ENCODE data around the gene PPP1R26. TPM values are rescaled to one million over a fixed set of nuclear protein-coding genes. Genes with fewer than 3 reads are reported as not detected.
"Not testable (repeated sequence)": the region's sequence is repeated elsewhere in the genome, so short reads cannot be mapped to it uniquely, and the experiment has no call there.

PPP1R26 gene
- polyA plus RNA-seq, 1 donor from 2014 or later: 20.1 TPM

GRCh38 chr9:135440620-135441019, 39.0 kb upstream of the PPP1R26 start:
- H3K36me3 ChIP-seq (ENCODE audit: insufficient read depth, low read length): no peaks in the 10 kb centered on the region
- H3K9ac ChIP-seq (ENCODE audit: low read length): no peak overlapping the region
- no peak overlapping the region for H3K4me3 ChIP-seq (ENCODE audit: low read length)
- no peaks in the 10 kb centered on the region for H3K9me2 ChIP-seq (ENCODE audit: insufficient read depth, low read length)
- H3K9me3 ChIP-seq (ENCODE audit: low read length): no peaks in the 10 kb centered on the region
- H4K20me1 ChIP-seq (ENCODE audit: insufficient read depth): no peaks in the 10 kb centered on the region
- no peak overlapping the region for H3K4me2 ChIP-seq (ENCODE audit: low read length)
- H3K27me3 ChIP-seq (ENCODE audit: insufficient read depth, low read depth, low read length): no peaks in the 10 kb centered on the region
- TF ChIP-seq TAF1 (IDR thresholded peaks at IDR 0.05; ENCODE audit: low read depth) (no peak), RAD21 (conservative IDR thresholded peaks at IDR 0.05) (no peak), EP300 (conservative IDR thresholded peaks at IDR 0.05; ENCODE audit: poor library complexity, severe bottlenecking) (no peak), POLR2AphosphoS5 (IDR thresholded peaks at IDR 0.05) (no peak), SMC3 (conservative IDR thresholded peaks at IDR 0.05; ENCODE audit: poor library complexity) (no peak), CTCF (IDR thresholded peaks at IDR 0.05; ENCODE audit: poor library complexity, severe bottlenecking) (no peak), EZH2 (IDR thresholded peaks at IDR 0.05; ENCODE audit: borderline replicate concordance, insufficient read depth, low read length, poor library complexity, severe bottlenecking) (no peak), MXI1 (conservative IDR thresholded peaks at IDR 0.05; ENCODE audit: poor library complexity, severe bottlenecking) (no peak), REST (IDR thresholded peaks at IDR 0.05; ENCODE audit: borderline replicate concordance) (no peak)
- no peaks in the 10 kb centered on the region for H3K79me2 ChIP-seq (replicated peaks; ENCODE audit: insufficient read depth, low read length)
- H3K27ac ChIP-seq (ENCODE audit: low read length): no peak overlapping the region
- no peak overlapping the region for H2AFZ ChIP-seq (ENCODE audit: low read depth, low read length)
- no peaks in the 10 kb centered on the region for H3F3A ChIP-seq (ENCODE audit: insufficient read depth, low read length, poor library complexity, severe bottlenecking)

GRCh38 chr9:135441105-135442071, 38.2 kb upstream of the PPP1R26 start:
- not testable (repeated sequence) for H3K4me3 ChIP-seq (ENCODE audit: low read length); H3F3A ChIP-seq (ENCODE audit: insufficient read depth, low read length, poor library complexity, severe bottlenecking); H3K4me2 ChIP-seq (ENCODE audit: low read length); H3K36me3 ChIP-seq (ENCODE audit: insufficient read depth, low read length); H3K27me3 ChIP-seq (ENCODE audit: insufficient read depth, low read depth, low read length); H3K79me2 ChIP-seq (replicated peaks; ENCODE audit: insufficient read depth, low read length); H4K20me1 ChIP-seq (ENCODE audit: insufficient read depth); H3K9me3 ChIP-seq (ENCODE audit: low read length); H3K27ac ChIP-seq (ENCODE audit: low read length); H3K9ac ChIP-seq (ENCODE audit: low read length); H2AFZ ChIP-seq (ENCODE audit: low read depth, low read length); H3K9me2 ChIP-seq (ENCODE audit: insufficient read depth, low read length)
